Inflammatory macrophage treated with lipopolysaccharide for 1 hour (primary cell): Measurements from ENCODE around the gene TRIM28.
"Not testable (repeated sequence)": the region's sequence is repeated elsewhere in the genome, so short reads cannot be mapped to it uniquely, and the experiment has no call there.

ENCODE experiments used
- DNase-seq, 2 donors: peaks; one replicate each; pipeline ENCODE4 v3.0.0-alpha.2; 2020 to 2022

Gene TRIM28

DNA sequence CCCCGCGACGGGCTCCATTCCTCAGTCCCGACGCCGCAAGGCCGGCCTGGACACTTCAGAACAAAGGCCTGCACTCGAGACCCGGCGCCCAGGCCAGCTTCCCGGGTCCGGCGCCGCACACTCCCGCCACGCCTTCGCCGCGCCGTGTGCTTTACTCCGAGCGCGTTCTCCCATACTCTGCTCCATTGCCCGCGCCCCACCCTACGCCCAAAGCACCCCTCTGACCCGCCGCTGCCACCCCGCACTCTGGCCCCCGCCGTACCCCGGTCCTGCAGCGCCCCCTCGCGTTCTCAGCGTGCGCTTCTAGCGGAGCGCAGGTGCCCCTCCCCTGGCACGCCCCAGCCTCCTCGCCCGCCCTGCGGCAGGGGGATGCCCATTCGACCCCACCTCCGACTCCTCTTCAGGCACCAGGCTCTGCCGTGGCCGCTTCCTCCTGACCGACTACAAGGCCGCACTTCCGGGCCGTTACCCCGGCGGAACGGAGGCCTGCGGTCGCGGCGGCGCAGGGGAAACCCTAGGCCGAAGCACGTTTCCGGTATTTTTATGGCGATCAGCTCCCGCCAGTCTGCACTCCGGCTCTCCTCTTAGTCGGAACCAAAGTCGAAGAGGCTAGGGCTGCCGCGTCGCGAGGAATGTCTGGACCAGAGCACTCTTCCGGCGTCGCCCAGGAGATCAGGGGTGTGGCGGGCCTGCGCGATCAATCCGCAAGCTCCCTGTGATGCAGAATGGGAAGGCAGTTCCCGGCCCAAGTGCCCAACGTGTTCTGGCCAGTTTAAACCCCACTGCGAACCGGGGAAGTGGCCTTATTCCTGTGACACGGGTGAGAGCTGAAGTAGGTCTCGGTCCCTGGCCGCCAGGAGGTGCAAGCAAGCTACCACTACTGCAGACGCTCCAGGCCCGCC is 24.3 kb upstream of the TRIM28 start, which contains the start of gene ZBTB45:
Gene ZBTB45 (minus strand): TSS at position 456 of the 902 bp plus-strand sequence. CDS start 2,137 bp downstream, outside the sequence.
- DNase-seq: peak; percentile 91 to 93

GRCh38 chr19:58520257-58520599 is 23.6 kb upstream of the TRIM28 start:
- no peak for DNase-seq

DNA sequence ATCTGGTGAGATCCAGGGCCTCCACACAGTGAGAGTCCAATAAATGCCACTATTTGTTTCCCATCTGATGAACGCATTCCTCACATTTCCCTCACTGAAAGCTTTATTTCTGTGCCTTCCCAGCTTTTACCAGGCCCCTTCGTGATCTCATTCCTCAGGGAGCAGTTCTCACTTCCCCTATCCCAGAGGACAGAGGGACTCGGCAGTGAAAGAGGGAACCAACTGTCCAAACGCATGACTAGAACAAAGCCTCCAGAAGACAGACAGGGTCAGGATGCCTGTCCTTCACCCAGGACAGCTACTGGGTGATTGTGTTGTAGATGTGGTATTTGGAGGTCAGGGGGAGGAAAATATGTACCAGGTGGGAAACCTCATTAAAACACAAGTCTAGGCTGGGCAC is 22.2 kb upstream of the TRIM28 start:
- DNase-seq: peak in 1 of 2 donors; percentile 42

DNA sequence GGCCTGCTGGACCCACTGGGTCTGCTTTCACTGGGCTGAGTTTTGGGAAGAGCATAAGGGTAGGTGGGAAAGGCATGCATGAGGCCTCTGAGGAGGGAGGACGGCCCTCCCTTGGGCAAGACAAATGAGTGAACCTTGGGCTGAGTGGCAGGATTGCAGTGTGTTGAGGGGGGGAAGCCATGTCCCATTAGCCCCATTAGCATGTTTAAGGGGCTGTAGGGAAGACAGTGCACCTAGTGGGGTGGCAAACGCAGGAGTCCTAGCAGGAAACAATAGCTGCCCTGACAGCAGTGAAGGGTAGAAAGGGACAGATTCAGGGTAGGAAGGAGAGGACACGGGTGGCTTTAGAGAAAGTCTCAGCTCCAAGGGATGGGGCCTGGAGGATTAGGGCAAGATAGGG is 21.2 kb upstream of the TRIM28 start:
- no peak for DNase-seq

DNA sequence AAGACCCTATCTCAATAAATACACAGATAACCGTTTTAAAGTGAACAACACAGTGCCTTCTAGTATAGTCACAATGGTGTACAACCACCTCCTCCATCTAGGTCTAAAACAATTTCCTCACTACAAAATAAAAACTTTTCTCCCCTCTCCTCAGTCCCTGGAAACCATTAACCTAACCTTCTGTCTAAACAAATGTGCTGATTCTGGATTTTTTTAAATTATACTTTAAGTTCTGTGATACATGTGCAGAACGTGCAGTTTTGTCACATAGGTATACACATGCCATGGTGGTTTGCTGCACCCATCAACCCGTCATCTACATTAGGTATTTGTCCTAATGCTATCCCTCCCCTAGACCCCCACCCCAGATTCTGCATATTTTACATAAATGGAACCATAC is 14.5 kb upstream of the TRIM28 start:
- DNase-seq: no peak

DNA sequence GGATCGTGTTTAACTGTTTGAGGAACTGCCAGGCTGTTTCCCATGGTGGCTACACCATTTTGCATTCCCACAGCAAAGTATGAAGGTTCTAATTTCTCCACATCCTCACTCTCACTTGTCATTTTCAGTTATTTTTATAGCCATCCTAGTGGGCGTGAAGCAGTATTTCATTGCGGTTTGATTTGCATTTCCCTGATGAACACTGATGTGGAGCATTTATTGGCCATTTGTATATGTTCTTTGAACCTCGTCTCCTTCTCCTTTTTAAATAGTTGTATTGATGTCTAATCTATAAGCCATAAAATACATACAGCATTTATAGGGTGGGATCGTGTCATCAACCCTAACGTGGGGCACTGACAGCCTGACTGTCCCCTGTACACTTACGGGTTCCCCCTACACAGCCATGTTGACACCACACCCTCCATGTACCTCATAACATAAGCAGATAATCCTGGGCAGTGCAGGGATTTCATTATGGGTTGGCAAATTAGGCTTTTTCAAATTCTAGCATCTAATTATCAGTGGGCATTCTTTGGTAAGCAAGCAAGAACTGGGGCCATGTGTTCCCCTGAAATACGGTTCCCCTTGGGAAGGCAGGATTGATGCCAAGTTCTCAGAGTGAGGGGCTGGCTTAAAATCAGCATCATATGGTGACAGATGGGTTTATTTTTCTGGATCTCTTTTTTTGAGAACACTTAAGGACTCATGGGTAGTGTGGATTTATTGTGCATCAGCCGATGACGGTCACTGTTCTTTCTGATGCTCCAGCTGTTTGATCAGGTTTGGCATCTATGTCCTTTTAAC is 12.6 kb upstream of the TRIM28 start:
- DNase-seq: no peak

GRCh38 chr19:58535857-58536256 is 8.0 kb upstream of the TRIM28 start:
- no peak for DNase-seq

GRCh38 chr19:58536852-58537798 is 6.7 kb upstream of the TRIM28 start:
- DNase-seq: no peak

GRCh38 chr19:58538257-58539168 is 5.4 kb upstream of the TRIM28 start:
- no peak for DNase-seq

GRCh38 chr19:58539169-58539559 is 4.7 kb upstream of the TRIM28 start:
- not testable (repeated sequence) for DNase-seq

DNA sequence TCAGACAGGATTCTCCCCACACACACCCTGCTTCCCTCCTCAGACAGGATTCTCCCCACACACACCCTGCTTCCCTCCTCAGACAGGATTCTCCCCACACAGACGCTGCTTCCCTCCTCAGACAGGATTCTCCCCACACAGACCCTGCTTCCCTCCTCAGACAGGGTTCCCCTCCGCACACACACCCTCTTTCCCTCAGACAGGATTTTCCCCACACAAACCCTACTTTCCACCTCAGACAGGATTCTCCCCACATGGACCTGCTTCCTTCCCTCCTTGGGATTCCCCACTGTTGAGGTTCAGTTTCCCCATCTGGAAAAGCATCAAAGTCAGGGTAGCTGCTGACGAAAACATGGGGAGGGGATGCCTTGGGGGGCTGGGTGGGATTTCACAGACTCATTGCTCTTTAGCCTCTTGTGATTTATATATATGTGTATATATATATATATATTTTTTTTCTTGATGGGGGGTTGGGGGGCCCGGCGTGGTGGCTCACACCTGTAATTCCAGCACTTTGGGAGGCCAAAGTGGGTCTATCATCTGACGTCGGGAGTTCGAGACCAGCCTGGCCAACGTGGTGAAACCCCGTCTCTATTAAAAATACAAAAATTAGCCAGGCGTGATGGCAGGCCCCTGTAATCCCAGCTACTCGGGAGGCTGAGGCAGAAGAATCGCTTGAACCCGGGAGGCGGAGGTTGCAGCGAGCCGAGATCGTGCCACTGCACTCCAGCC is 1.1 kb upstream of the TRIM28 start:
- peak in 1 of 2 donors; percentile 71 for DNase-seq

GRCh38 chr19:58544591-58545285 is 874 bp downstream of the TRIM28 start:
- peak; percentile 22 to 62 for DNase-seq

DNA sequence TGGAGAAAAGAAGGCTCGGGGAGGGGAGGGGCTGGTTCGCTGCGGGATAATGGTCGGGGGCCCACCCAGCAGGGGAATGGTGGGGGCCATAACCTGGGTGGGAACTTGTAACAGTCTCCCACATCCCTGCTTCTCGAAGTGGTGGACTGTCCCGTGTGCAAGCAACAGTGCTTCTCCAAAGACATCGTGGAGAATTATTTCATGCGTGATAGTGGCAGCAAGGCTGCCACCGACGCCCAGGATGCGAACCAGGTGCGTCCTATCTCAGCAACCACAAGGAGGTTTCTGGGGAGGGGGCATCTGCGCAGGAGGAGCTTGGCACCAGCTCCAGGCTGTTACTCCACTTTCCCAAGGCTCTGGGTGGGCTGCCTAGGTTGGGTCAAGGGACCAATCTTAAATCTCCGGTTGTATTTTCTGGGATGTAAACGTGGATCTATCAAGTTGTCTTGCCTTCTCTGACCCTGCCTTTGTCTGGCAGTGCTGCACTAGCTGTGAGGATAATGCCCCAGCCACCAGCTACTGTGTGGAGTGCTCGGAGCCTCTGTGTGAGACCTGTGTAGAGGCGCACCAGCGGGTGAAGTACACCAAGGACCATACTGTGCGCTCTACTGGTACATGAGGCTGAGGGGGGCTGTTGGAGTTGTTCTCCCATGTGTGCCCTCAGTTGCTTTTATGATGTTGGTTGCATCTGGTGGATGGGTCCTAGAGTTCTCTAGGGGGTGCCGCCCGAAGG is 1.6 kb downstream of the TRIM28 start:
- DNase-seq: no peak

DNA sequence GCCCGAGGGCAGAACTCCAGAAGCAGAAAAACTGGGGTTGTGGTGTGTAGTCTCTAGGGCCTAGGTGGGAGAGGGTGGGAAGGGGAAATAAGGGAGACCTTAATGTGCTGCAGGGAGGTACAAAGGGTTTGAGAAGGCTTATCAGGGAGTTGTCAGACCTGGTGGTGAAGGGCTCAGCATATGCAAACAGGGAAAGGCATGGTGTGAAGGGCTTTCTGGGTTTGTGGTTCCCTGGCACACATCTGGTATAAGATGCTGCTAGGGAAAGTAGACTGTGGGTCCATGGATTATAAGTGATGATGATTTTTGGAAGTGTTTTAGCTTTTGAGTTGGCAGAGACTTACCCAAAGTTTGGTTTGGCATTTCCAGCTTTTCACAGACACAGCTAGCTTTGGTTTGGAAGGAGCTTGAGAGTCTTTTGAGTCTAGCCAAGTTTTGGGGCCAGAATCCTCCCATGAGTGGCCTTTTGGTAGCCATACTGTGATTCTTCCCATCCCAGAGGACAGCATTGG is 2.2 kb downstream of the TRIM28 start:
- no peak for DNase-seq

DNA sequence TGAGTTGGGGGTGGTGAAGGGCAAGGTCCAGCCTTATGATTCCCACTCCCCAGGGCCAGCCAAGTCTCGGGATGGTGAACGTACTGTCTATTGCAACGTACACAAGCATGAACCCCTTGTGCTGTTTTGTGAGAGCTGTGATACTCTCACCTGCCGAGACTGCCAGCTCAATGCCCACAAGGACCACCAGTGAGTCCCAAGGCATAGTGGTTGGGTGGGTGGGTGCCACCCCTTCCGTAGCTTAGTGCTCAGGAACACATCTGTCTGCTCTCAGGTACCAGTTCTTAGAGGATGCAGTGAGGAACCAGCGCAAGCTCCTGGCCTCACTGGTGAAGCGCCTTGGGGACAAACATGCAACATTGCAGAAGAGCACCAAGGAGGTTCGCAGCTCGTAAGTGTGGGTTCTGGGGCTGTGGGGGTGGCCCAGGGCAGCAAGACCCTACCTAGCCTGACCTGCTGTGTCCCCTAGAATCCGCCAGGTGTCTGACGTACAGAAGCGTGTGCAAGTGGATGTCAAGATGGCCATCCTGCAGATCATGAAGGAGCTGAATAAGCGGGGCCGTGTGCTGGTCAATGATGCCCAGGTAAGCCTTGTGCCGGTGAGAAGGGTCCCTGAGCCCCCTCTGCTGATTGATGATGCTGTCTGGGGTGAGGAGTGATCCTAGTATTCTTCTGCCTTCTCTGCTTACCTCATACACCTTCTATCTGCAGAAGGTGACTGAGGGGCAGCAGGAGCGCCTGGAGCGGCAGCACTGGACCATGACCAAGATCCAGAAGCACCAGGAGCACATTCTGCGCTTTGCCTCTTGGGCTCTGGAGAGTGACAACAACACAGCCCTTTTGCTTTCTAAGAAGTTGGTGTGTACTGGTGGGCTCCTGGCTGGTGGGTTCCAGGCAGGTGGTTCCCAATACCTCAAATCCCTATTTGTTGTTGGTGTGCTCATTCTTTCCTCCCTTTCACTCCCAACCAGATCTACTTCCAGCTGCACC is 3.8 kb downstream of the TRIM28 start:
- no peak for DNase-seq

GRCh38 chr19:58548859-58549663 is 5.2 kb downstream of the TRIM28 start:
- no peak for DNase-seq
